B cell (primary cell): Measurements from ENCODE around the gene RASGEF1C. TPM values are rescaled to one million over a fixed set of nuclear protein-coding genes. Genes with fewer than 3 reads are reported as not detected.

Source experiments
- ATAC-seq: fragments of 200-7000 bp; cut with Tn5 transposase; one replicate; pipeline ENCODE4 v1.10.0; 2021; ENCODE audit warnings: low read depth, mild to moderate bottlenecking, moderate number of reproducible peaks, moderate library complexity
- CTCF ChIA-PET: fragments of 350-600 bp; sonication (Branson Sonifier 250); formaldehyde crosslinking; loops from one replicate; lab custom pipeline; 2021; ENCODE audit warnings: antibody characterized with exemption, inconsistent platforms; lab: Charles Lee
- POLR2A ChIA-PET: fragments of 350-600 bp; sonication (Branson Sonifier 250); formaldehyde crosslinking; loops from one replicate; lab custom pipeline; 2021; ENCODE audit warnings: antibody characterized with exemption; lab: Charles Lee
- DNase-seq: peaks from one replicate; pipeline ENCODE4 v3.0.0; 2013
- H2AFZ ChIP-seq: 2 replicates; pipeline ENCODE4 v1.6.1; 2012; ENCODE audit warnings: mild to moderate bottlenecking, low read depth, low read length; ENCODE audit not compliant: insufficient read depth, poor library complexity, severe bottlenecking
- H3K27ac ChIP-seq, 2 donors: 1 replicate in 1 of 2; 2 replicates in 1 of 2; pipeline ENCODE4 v1.5.1; 2012 to 2013; ENCODE audit warnings: low read length in 2 of 2, mild to moderate bottlenecking in 2 of 2, moderate library complexity in 1 of 2
- H3K27me3 ChIP-seq, 4 experiments: fragments of 200-600 bp in 1 of 4; sonication (generic) in 1 of 4; replicated peaks in 1 of 4; 1 replicate in 2 of 4; 2 replicates in 2 of 4; pipeline versions ENCODE4 v1.6.1 to v1.7.0; 2013 to 2016; ENCODE audit warnings: low read length in 3 of 4, mild to moderate bottlenecking in 2 of 4, mixed read lengths in 1 of 4, moderate library complexity in 1 of 4; ENCODE audit not compliant: insufficient read depth in 4 of 4, control insufficient read depth in 3 of 4; ENCODE audit errors: control extremely low read depth in 1 of 4
- H3K36me3 ChIP-seq, 2 experiments: replicated peaks in 1 of 2; 1 replicate in 1 of 2; 2 replicates in 1 of 2; pipeline versions ENCODE4 v1.6.1 to v1.7.1; 2013; ENCODE audit warnings: low read length in 1 of 2; ENCODE audit not compliant: insufficient read depth in 2 of 2, control insufficient read depth in 1 of 2; ENCODE audit errors: control extremely low read depth in 1 of 2, extremely low read depth in 1 of 2
- H3K4me1 ChIP-seq, 2 donors: fragments of 200-600 bp in 1 of 2; sonication (generic) in 1 of 2; 1 replicate in 1 of 2; 2 replicates in 1 of 2; pipeline versions ENCODE4 v1.5.1 to v1.6.1; 2013 to 2017; ENCODE audit warnings: low read length in 2 of 2; ENCODE audit not compliant: control insufficient read depth in 2 of 2, insufficient read depth in 2 of 2
- H3K4me2 ChIP-seq: replicated peaks from 2 replicates; pipeline ENCODE3; 2012; ENCODE audit warnings: mild to moderate bottlenecking, low read depth, low read length; ENCODE audit not compliant: poor library complexity, severe bottlenecking
- H3K4me3 ChIP-seq, 5 experiments: fragments of 200-600 bp in 1 of 5; sonication (generic) in 1 of 5; 1 replicate in 3 of 5; 2 replicates in 2 of 5; pipeline versions ENCODE4 v1.5.1 to v1.7.0; 2011 to 2016; ENCODE audit warnings: low read length in 4 of 5, mild to moderate bottlenecking in 4 of 5, low read depth in 2 of 5, control low read depth in 1 of 5, moderate library complexity in 1 of 5; ENCODE audit not compliant: insufficient read depth in 1 of 5; ENCODE audit errors: control extremely low read depth in 1 of 5, extremely low read depth in 1 of 5
- H3K79me2 ChIP-seq: fragments of 200-600 bp; sonication (generic); one replicate; pipeline ENCODE4 v1.6.0; 2016; ENCODE audit warnings: low read length; ENCODE audit not compliant: control insufficient read depth, insufficient read depth
- H3K9ac ChIP-seq: fragments of 200-600 bp; sonication (generic); 2 replicates; pipeline ENCODE4 v1.6.1; 2017; ENCODE audit warnings: mild to moderate bottlenecking, low read length, moderate library complexity
- H3K9me3 ChIP-seq, 3 donors: one replicate each; pipeline versions ENCODE4 v1.6.1 to v1.7.1; 2013; ENCODE audit warnings: low read length in 2 of 3; ENCODE audit not compliant: control insufficient read depth in 2 of 3, insufficient read depth in 1 of 3; ENCODE audit errors: control extremely low read depth in 1 of 3
- H4K20me1 ChIP-seq: 2 replicates; pipeline ENCODE4 v1.6.0; 2012; ENCODE audit warnings: mild to moderate bottlenecking, low read length; ENCODE audit not compliant: insufficient read depth, control insufficient read depth, poor library complexity, severe bottlenecking
- H3K27ac Mint-ChIP-seq: one replicate; pipeline ENCODE4 v1.8.0; 2021; ENCODE audit warnings: mixed read lengths
- H3K27me3 Mint-ChIP-seq: one replicate; pipeline ENCODE4 v1.8.0; 2021; ENCODE audit warnings: mixed read lengths
- H3K4me1 Mint-ChIP-seq: one replicate; pipeline ENCODE4 v1.8.0; 2021; ENCODE audit warnings: mixed read lengths
- H3K4me3 Mint-ChIP-seq: one replicate; pipeline ENCODE4 v1.8.0; 2021; ENCODE audit warnings: mixed read lengths
- H3K9me3 Mint-ChIP-seq: one replicate; pipeline ENCODE4 v1.8.0; 2022; ENCODE audit warnings: mixed read lengths; ENCODE audit not compliant: insufficient read depth
- CTCF ChIP-seq: fragments of 200-600 bp; IDR thresholded peaks from one replicate; pipeline ENCODE4 v1.8.0; 2022; ENCODE audit warnings: antibody characterized with exemption, mild to moderate bottlenecking
- EZH2 ChIP-seq: IDR thresholded peaks from 2 replicates; pipeline ENCODE4 v1.6.1; 2012; ENCODE audit warnings: borderline replicate concordance, low read depth, mild to moderate bottlenecking, moderate library complexity, low read length; ENCODE audit not compliant: insufficient read depth, poor library complexity, severe bottlenecking
- WGBS: methylation state at CpG from one replicate; pipeline ENCODE4 v1.1.5; 2013; ENCODE audit warnings: missing lambda C conversion rate; ENCODE audit not compliant: insufficient coverage; 5-methylcytosine and 5-hydroxymethylcytosine counted together
- intact Hi-C: fragments of 100-400 bp; cut with micrococcal nuclease; formaldehyde crosslinking; loops from one replicate; pipeline ENCODE4 v1.10.0; 2022
- polyA plus RNA-seq: library from polyadenylated mRNA; depleted of rRNA; stranded (reverse); fragments of >200 nt; gene quantifications from 2 replicates; pipeline ENCODE4 v1.2.3, GENCODE V29; 2012
- total RNA-seq, 2 donors: library from RNA; stranded (reverse); fragments of 120-200 nt in 1 of 2; gene quantifications; 1 replicate in 1 of 2; 2 replicates in 1 of 2; pipeline versions ENCODE4 v1.2.3 to v1.2.4, GENCODE V29; 2013 to 2022

The RASGEF1C gene
- total and polyA plus RNA-seq, 2 donors (not counting 1 experiment from before 2014, with no cell fraction given) = not detected

- no peak for TF ChIP-seq CTCF
- no peak for TF ChIP-seq EZH2
- Mint-ChIP-seq H3K27ac (no peak overlapping the region), H3K27me3 (peaks cover 33% of the 10 kb centered on the region), H3K4me3 (no peak overlapping the region), H3K9me3 (no peaks in the 10 kb centered on the region), H3K4me1 (peaks cover 6% of the 10 kb centered on the region)
- no peak for DNase-seq
- Histone ChIP-seq H3K9me3 (peaks cover 0 to 19% (median 3%) of the 10 kb centered on the region in 3 donors), H3K27ac (no peak overlapping the region), H4K20me1 (no peaks in the 10 kb centered on the region), H3K4me1 (peaks cover 0 to 4% of the 10 kb centered on the region in 2 donors), H3K79me2 (no peaks in the 10 kb centered on the region), H3K4me2 (no peak overlapping the region), H3K4me3 (no peak overlapping the region), H3K36me3 (no peaks in the 10 kb centered on the region), H3K9ac (no peak overlapping the region), H3K27me3 (peaks cover 0 to 32% (median 5%) of the 10 kb centered on the region in 4 experiments), H2AFZ (no peak overlapping the region)
- POLR2A ChIA-PET = no interaction called here
- CTCF ChIA-PET = no interaction called here
- WGBS = 94% methylated on average over 10 of the region's 10 CpGs
- intact Hi-C loops = no loop called here
- ATAC-seq = no peak
Observed at GRCh38 chr5:180083529-180084060, 125.4 kb downstream of the RASGEF1C start.

GRCh38 chr5:180082633-180083420, 126.2 kb downstream of the RASGEF1C start:
- Histone ChIP-seq H3K4me1 (peaks cover 0 to 4% of the 10 kb centered on the region in 2 donors), H4K20me1 (no peaks in the 10 kb centered on the region), H2AFZ (no peak overlapping the region), H3K27ac (no peak overlapping the region), H3K4me3 (no peak overlapping the region), H3K9me3 (peaks cover 0 to 19% (median 3%) of the 10 kb centered on the region in 3 donors), H3K9ac (no peak overlapping the region), H3K4me2 (no peak overlapping the region), H3K36me3 (no peaks in the 10 kb centered on the region), H3K27me3 (peaks cover 0 to 39% (median 5%) of the 10 kb centered on the region in 4 experiments), H3K79me2 (no peaks in the 10 kb centered on the region)
- CTCF ChIA-PET = no interaction called here
- Mint-ChIP-seq H3K27ac (no peak overlapping the region), H3K9me3 (no peaks in the 10 kb centered on the region), H3K4me1 (peaks cover 6% of the 10 kb centered on the region), H3K4me3 (no peak overlapping the region), H3K27me3 (peaks cover 36% of the 10 kb centered on the region)
- POLR2A ChIA-PET = no interaction called here
- ATAC-seq = no peak
- DNase-seq = no peak
- WGBS = 100% methylated on average over 8 of the region's 17 CpGs
- intact Hi-C loops = no loop called here
- TF ChIP-seq CTCF (no peak), EZH2 (no peak)
